PC-3 (cell line): ENCODE data around the gene MAP1LC3B2.

Experiments used
- CTCF ChIP-seq: fragments of 300-600 bp; sonication (generic); conservative IDR thresholded peaks from 2 replicates; pipeline ENCODE4 v1.5.1; 2017; ENCODE audit warnings: antibody characterized with exemption, low read depth, mild to moderate bottlenecking, low read length
- EZH2 ChIP-seq: fragments of 300-600 bp; sonication (generic); IDR thresholded peaks from one replicate; pipeline ENCODE4 v1.6.1; 2017; ENCODE audit warnings: antibody characterized with exemption, mild to moderate bottlenecking, low read length; ENCODE audit not compliant: unreplicated experiment
- EZH2phosphoT487 ChIP-seq: fragments of 300-600 bp; sonication (generic); IDR thresholded peaks from 2 replicates; pipeline ENCODE4 v1.6.1; 2018; ENCODE audit warnings: mild to moderate bottlenecking, antibody characterized with exemption, low read length, borderline replicate concordance

- TF ChIP-seq CTCF: no peak
- no peak for TF ChIP-seq EZH2
- TF ChIP-seq EZH2phosphoT487: no peak
These were observed 44.5 kb downstream of the MAP1LC3B2 start for GRCh38 chr12:116603546-116604177.
